Activated naive CD8-positive, alpha-beta T cell treated with anti-CD3 and anti-CD28 coated beads, Interleukin-2, amount 50 U/mL, for 16 hours (primary cell): Measurements from ENCODE around the gene PRKCZ.

Experiments
- DNase-seq: peaks from one replicate; pipeline ENCODE4 v3.0.0-alpha.2; 2020; ENCODE audit warnings: low read depth, low spot score

Gene PRKCZ

DNA sequence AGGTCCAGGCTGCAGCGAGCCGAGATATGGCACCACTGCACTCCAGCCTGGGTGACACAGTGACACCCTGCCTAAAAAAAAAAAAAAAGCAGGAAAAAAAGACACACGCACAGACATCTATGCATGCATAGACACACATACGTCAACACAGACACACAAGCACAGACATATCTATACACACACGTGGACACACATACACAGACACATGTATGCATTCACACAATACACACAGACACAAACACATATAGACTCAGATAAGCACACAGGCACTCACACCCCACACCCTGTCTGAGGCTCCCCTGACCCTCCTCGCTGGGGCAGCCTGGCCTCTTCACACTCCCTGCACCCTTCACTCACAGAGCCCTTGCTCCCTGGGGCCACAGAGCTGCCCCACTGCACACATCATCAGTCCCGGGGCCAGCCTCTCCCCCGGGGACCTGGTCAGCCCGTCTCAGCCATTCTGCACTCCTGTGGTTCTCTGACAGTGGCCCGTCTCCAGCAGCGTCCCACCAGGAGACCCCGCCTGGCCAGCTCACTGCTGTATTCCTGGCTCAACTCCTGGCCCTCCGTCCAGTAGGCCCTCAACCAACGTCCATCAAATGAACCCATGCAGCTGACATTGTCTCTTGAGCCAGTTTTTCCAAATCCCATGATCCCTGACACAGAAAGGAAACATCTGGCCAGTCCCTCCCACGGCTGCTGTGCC lies 4.6 kb upstream of the PRKCZ start:
- DNase-seq, result no peak

DNA sequence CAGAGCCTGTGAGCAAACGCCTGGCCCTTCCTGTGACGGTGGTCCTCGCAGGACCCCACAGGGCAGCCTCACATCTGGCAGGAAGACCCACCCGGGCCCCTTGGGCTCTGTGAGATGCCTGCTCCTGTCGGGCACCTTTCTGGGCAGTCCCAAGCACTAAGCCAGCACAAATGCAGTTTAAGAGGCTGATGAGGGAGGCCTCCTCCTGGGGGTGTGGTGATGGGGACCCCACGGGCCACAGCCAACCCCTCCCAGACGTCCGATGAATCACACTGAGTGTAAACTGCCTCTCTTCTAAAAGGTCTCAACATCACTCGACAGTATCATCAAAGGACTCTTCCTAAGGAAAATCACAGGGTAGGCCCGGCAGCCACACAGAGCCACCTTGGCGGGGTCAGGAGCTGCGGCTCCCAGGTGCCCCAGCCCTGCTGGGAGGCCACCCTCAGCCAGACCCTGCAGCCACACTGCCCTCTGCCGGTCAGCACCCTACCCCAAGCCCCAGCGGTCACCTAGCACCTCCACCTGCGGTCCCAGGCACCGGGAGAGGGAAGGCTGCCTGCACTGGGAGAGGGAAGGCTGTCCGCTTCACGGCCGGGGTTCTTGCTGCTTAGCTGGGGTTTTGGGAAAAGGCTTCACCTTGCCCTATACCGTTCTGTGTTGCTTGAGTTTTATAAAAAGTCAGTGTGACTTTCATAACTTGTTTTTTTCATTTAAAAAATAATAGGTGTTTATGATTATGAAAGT lies 3.9 kb upstream of the PRKCZ start:
- no peak for DNase-seq

DNA sequence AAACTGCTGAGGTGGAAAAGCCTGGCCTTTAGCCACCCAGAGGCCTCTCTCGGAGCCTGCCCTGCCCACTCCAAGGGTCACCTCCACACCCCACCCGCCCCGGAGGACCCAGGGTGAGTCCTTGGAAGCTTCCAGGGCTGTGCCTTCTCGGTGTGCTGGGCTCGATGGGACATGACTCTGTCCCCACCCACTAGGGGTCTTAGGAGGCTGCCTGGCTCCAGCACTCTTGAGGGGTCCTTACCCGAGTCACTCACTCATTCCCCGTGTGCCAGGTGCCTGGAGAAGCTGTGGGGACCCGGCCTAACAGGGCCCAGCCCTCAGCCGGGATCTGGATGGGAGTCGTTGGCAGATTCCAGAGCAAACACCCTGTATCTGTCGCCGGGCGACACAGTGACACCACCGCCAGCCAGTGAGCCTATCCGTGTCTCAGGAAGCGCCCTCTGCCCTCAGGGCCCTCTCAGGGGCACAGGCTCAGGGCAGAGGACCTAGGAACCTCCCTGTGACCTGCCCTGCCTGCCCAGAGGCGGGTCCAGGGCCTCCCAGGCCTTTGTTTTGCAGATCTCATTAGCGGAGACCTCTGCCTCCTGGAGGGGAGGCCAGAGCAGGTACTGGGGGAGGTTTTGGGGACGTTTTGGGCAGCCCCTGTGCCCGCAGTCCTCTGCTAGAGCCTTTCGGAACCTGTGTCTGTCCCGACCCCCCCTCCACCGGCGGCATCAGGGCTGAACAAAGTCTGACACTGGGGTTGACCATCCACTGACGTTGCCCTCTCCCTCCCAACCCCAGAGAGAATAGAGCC lies 3.1 kb upstream of the PRKCZ start:
- DNase-seq, result no peak

DNA sequence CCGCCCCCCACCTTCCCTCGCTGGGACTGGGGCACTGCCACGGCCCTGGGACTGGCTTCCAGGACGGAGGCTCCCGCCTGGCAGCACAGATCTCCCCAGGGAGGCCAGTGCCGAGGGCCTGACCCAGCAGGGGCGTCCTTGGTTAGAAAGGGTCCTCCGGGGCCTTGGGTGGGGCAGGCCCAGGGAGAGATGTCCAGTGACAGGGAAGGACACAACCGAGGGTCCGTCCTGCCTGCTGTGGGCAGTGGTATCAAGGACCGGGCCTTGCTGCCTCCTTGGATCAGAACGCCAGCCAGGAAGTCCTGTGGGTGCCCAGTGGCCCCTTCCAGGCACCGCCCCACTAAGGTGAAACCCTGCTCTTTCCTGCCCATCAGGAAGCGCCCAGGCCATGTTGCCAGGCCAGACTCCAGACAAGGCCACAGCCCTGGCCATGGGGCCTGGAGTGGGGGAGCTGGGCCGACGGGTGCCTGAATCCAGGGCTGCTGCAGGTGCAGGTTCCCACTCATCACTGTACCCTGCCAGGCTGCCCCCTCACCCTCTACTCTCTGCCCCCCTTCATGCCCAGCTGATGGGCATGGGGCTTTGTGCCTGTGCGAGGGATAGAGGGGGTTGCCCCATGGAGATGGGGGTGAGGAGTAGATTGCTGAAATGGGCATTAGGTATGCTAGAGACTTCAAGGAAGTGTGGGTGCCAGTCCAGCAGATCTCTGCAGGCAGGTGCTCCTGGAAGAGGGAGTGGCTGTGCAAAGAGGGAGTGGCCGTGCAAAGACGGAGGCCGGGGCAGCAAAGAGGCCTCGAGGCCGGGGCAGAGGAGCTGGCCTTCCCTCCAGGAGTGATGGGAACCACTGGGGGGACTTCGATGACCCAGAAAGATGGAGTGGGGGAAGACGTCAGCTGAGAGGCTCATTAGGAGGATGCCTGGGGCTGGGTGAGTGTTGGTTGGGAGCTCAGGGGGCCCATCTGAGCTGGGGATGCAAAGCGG lies 2.2 kb upstream of the PRKCZ start:
- DNase-seq, result no peak

DNA sequence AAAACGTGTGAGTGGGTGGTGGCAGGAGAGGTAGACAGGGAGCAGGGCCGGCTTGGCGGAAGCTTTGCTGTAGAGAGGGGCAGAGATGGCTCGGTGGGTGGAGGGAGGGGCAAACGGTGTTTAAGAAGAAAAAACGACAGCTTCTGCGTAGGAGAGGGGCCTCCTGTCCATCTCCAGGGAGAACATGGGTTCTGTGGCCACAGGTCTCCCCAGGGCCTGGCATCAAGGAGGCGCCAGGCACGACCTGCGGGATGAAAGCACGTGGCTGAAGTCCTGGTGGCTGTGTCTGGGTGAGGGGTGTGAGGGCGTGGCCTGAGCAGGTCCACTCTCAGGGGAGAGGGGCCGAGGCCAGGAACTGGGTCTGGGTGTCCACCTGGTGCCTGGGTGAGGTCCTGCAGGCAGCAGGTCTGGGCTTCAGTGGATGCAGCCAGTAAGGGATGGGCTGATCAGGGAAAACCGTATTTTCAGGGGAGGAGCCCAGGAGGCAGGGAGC lies 940 bp upstream of the PRKCZ start:
- DNase-seq, result no peak

DNA sequence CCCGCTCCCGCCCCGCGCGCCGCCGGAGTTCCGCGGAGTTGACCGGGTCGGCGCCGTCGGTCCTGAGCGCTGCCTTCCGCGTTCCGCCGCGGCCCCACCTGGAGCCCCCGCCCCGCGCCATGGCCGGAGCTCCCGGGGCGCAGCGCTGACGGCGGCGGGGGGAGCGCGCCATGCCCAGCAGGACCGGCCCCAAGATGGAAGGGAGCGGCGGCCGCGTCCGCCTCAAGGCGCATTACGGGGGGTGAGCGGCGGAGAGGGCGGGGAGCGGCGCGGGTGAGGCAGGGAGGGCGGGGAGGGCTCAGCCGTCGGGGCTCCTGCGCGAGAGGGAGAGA lies 216 bp downstream of the PRKCZ start:
- no peak for DNase-seq

DNA sequence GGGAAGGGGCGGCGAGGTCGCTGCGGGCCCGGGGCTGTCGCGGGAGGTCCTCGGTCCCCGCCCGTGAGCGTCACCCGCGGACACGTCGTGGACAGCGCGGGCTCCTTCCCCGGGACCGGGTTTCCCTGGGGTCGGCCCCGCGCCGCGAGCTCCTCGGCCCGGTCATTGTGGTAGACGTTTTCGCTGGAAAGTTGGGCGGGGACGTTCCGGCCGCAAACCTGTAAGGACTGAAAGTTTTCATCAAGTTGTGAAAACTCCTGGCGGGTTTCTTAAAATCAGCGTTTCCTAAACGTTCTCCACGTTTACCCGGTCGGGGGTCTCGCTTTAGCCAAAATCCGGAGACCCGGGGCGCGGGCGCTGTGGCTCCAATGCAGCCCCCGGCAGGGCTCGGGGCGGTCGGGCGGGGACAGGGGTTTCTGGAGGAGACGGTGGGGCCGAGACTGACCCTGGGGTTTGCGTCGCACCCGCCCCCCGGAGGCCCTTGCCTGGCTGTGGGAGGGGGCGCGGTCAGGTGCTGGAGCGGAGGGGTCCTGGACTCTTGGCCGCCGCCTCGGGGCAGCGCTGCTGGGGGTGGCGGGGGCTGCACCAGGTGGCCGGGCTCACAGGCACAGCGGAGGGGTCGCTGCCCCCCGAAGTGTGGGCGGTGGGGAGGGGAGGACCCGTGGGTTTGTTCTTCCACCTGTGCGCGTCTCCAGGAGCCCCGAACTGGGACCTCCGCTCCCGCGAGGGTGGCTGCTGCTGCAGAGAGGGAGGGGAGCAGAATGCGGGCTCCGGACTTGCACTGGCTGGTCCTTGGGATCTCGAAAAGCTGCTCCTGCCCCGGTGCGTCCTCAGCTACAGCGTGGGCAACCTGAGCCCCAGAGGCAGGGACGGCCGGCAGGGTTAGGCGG lies 827 bp downstream of the PRKCZ start:
- DNase-seq, result no peak

DNA sequence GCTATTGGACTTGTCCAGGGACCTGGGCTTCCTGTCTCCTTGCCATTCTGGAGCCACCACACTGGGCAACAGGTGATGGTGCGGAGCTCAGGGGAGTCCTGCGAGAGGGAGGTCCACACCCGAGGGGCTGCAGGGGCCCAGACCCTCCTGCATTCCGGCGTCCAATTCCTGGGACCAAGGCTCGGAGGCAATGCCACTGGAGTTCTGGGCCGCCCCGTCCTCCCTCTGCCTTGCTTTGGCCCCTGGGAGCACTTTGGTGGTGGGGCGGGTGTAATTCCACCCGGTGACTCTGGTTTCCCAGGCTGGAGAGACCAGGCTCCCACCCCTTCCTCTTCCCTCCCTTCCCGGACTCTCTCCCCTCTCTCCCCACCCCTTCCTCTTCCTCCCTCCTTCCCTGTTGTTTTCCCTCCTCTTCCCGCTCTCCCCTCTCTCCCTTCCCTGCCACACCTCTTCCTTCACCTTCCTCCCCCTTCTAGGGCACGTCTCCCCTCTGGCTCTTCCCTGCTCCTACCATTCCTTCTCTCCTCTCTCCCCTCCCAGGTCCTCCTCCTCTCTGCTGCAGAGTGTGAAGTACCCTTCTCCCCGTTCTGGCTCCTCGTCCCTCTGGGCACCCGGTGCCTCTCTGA lies 2.0 kb downstream of the PRKCZ start:
- no peak for DNase-seq

DNA sequence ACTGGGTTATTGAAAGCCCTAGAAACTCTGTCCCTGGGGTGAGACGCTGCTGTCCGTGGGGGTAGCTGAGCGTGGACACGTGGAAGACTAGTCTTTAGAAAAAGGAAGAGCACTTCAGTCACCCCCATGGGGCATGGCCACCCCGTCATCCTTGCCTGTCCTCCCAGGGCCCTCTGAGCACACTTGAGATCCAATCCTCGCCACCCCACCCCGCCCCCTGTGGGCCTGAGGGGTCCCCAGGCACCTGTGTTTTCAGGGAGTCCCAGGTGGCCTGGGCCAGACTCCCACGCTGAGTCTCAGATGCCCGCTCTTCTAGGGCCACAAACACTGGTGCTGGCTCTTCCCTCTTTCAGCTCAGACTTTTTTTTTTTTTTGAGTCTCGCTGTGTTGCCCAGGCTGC lies 2.5 kb downstream of the PRKCZ start:
- no peak for DNase-seq

DNA sequence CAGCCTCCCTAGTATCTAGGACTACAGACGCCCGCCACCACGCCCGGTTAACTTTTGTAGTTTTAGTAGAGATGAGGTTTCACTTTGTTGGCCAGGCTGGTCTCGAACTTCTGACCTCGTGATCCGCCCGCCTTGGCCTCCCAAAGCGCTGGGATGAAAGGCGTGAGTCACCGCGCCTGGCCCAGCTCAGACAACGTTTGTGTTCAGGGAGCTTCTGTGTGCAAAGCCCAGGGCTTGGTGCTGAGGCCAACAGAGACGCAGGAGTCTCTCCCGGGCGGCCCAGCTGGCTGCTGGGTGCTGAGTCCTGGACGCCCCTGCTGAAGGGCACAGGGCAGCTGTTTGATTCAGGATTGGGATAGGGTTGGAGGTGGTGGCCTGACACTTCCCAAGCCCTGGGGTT lies 3.0 kb downstream of the PRKCZ start:
- no peak for DNase-seq

DNA sequence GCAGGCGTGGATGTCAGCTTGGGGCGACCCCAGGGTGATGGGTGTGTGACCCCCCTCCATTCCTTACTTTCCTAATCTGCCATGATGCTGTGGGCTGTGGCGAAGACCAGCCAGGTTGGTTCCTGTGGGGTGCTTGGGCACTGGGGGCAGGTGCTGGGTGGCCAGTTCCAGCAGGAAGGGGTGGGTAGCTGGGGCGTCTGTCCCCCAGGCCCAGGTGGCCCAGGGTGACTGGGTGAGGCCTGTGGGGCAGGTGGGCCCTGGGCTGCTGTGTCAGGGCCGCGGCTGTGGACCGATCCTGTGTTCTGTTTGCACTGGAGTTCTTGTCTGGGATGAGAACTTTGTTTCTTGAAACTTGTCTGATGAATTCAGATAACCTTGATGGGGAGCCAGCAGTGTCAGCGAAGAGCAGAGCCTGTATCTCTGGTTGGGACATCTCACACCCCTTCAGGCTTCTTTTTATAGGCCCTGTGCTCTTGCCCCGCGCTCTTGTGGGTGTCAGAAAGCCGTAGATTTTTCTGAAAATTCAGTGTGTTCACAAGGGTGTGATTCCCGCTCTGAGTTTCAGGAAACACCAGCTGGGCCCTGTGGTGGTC lies 3.7 kb downstream of the PRKCZ start:
- no peak for DNase-seq

DNA sequence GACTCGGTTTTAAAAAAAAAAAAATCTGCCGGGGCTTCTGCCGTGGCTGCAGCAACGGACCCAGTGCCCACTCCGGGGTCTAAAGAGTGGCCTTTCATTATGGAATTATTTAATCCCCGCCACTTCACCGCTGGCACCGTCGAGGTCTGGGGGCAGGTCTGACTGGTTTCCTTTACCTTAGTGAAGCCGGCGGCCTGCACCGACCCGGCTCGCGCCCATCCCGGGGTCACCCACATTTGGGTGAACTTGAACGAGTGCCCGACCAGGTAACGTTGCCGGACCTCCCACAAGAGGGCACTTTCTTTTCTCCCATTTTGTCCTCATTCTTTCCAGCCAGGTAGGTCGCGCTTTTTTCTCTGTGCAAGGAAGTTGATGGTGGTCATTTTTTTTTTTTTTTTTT lies 4.3 kb downstream of the PRKCZ start:
- no peak for DNase-seq

DNA sequence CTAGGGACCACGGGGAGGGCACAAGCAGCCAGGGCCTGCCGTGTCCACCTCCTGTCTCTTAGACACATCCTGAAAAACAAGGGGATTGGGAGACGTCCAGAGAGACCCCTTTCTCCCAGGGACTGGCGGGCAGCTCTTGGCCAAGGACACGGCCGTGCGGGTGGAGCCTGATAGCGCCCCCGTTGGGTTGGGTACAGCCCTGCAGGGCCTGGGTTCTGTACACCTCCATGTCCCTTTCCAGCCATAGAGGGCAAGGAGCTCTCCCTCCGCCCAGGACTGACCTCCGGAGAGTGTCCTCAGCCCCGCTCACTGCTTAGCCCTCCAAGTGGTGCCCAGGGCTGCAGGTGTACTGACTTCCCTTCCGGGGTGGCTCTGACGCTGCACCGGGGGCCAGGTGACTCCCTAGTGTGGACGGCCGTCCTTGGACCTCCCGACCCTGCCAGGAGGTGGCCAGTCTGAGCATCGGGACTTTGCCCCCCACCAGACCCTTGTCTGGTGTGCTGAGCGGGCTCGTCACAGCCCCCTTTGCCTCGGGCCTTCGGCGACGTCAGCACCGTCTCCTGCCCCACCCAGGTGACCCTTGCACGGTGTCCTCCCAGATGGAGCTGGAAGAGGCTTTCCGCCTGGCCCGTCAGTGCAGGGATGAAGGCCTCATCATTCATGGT lies 5.8 kb downstream of the PRKCZ start:
- no peak for DNase-seq

DNA sequence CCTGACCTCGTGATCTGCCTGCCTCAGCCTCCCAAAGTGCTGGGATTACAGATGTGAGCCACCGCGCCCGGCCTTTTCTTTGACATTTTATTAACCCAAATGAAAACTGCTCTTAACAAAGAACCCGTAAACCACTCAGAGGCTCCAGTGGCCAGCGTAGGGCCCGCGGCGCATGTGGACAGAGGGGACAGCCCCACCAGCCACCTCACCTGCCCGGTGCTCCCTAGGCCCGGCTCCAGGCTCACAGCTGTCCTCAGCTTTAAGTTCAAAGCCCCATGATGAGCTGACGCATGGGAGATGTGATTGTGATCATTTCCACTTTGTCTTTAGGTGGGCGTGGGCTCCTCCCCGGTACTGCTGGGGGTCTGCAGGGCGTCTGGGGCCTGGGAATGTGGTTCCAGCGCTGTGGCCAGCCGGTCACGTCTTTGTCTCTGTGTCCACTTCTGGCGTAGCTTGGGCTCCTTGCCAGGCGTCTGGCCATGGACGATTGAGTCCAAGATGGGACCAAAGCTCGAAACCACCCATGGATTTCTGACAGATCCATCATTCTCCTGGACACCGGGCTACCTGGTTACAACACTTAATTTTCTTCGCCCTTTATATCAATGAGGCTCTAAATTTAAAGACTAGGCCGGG lies 6.9 kb downstream of the PRKCZ start:
- DNase-seq, result no peak

DNA sequence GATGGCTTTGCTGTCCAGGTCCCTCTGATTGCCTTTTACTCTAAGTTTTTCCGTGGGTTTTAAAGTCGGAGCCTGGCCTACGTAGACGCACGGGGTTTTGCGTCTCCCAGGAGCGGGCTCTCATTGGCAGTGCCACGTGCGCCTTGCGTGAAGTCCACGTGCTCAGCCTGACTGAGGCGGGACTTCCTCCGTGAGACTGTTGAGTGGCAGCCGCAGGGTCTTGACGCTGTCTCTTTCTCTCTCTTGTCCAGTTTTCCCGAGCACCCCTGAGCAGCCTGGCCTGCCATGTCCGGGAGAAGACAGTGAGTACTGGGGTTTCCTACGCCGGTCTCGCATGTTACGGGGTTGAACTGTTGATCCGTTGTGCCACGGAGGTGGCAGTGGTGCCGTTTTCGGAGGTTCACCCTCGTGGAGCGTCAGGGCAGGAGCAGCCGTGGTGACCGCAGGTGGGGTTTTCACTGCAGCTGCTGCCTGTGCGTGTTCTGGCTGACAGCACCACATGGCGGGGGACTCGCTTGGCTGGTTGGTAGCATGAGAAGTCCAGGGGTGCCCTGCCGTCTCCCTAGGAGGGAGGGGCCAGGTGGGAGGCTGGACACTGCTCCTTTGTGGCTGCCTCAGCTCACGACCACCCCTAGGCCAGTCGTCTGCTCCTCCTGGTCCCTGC lies 9.2 kb downstream of the PRKCZ start:
- DNase-seq, result no peak

DNA sequence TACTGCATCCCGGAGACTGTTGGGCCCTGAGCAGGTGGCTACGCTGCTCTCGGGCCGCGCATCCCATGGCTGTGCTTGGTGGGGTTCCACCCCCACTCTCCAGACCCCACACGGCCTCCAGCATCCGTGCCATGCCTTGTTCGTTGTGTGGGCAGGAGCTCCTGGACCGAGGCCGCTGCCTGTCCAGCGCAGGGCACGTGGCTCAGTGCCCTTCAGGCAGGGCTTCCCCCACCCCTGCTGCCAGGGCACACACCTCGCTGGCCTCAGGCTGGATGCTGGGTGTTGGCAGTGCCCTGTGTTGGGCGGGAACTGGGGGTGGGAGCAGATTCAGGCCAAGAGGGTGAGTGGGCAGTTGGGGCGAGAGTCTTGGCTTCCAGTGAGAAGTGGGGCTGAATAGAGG lies 9.9 kb downstream of the PRKCZ start:
- DNase-seq, result no peak

DNA sequence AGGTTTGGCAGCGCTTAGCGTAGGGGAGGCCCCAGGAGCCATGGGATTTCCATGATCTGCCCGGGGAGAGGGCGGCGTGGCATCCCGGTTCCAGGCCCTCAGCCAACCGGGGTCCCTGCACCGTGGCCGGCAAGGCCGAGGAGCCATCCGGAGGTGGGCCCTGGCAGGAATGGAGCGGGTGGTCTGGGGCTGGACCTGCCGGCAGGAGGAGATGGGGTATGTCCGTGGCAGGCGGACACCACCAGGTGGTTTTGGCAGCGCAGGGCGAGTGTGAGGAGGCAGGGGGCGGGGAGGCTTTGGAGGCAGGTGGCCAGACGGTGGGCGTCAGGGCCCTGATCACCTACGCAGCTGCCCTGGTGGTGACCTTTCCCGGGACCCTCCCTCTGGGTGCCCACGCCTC lies 10.3 kb downstream of the PRKCZ start:
- no peak for DNase-seq
